AG10803 (cell line): ENCODE measurements around the gene TIGIT.

Experiments
- DNase-seq: peaks from one replicate; pipeline ENCODE4 v3.0.0; 2010; ENCODE audit warnings: low read depth
- H3K4me3 ChIP-seq: 2 replicates; pipeline ENCODE4 v1.5.1; 2011; ENCODE audit warnings: mild to moderate bottlenecking, low read length, control low read depth
- TF ChIP-seq, protein P1 (sequence below): conservative IDR thresholded peaks from 2 replicates; pipeline ENCODE4 v1.5.1; 2011; ENCODE audit warnings: mild to moderate bottlenecking, low read length, control low read depth, inconsistent platforms

TIGIT gene

DNA sequence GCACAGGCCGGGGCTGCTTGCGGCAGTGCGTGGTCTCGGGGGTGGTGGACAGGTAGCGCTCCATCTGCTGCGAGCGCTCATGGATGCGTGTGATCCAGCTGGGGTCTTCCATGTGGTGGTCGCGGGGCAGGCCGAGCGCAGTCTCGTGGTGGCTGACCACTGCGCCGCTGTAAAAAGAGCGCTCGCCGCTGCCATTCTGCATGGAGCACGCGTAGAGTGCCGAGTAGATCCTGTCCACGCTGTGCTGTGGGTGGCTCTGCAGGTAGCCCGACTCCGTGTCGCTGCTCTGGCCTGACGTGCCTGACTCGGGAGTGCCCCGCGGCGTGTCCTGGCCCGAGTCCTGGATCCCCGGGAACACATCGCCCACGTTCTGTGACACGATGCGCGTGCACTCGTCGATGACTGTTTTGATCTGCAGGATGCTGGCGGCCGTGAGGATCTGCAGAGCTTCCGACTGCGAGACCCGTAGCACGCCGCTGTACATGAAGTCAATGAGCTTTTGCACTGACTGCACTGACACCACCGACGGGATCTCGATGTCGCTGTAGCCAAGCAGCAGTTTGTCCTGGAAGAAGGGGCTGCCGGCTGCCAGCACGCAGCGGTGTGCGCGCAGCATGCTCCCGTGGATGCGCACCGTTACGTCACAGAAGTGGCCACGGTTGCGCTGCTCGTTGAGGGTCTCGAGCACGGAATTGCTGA, 57.4 kb downstream of the TIGIT start:
- no peak for DNase-seq
- H3K4me3 ChIP-seq: no peak overlapping the region
- TF ChIP-seq, protein P1, sequence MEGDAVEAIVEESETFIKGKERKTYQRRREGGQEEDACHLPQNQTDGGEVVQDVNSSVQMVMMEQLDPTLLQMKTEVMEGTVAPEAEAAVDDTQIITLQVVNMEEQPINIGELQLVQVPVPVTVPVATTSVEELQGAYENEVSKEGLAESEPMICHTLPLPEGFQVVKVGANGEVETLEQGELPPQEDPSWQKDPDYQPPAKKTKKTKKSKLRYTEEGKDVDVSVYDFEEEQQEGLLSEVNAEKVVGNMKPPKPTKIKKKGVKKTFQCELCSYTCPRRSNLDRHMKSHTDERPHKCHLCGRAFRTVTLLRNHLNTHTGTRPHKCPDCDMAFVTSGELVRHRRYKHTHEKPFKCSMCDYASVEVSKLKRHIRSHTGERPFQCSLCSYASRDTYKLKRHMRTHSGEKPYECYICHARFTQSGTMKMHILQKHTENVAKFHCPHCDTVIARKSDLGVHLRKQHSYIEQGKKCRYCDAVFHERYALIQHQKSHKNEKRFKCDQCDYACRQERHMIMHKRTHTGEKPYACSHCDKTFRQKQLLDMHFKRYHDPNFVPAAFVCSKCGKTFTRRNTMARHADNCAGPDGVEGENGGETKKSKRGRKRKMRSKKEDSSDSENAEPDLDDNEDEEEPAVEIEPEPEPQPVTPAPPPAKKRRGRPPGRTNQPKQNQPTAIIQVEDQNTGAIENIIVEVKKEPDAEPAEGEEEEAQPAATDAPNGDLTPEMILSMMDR: no peak

- H3K4me3 ChIP-seq: no peak overlapping the region
- TF ChIP-seq, protein P1: no peak
- DNase-seq: no peak
Measured at GRCh38 chr3:114351822-114352145, 58.0 kb downstream of the TIGIT start.

DNA sequence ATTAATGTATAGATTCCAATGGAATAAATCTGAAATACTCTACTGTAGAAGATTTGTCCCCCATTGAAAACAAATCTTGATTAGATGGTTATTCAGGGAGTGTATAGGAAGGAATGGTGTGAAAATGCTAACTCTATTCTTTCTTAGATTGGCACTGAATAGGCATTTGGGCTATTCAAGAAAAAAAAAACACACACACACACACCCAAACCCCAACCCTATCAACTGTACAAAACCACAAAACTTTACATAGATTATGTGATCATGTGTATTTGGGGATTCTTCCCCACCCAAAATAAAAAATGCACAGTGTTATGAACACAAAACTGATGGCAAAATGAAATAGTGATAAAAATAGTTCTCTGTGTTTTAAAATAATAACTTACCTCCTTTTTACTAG, 61.8 kb downstream of the TIGIT start:
- DNase-seq: no peak
- no peak overlapping the region for H3K4me3 ChIP-seq
- TF ChIP-seq, protein P1: no peak

GRCh38 chr3:114356066-114356465, 62.2 kb downstream of the TIGIT start:
- no peak overlapping the region for H3K4me3 ChIP-seq
- DNase-seq: no peak
- TF ChIP-seq, protein P1: no peak

DNA sequence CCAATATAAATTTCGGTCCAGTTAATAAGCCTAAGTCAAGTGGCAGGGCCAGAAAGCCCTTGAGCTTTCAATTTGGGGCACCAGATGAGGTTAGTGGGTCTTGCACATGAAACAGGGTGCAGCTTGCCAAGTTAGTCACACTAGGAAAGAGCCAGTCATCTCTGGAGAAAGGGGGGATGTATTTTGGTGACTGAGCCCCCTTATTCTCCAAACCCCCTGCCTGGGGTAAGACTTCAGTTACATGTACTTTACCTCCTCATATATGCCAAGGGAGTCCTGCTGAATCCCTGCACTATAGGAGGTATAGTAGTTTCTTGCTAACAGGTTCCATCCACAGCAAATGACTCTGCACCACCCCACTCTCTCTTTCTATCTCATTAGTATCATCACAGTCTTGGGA, 62.7 kb downstream of the TIGIT start:
- TF ChIP-seq, protein P1: no peak
- H3K4me3 ChIP-seq: no peak overlapping the region
- no peak for DNase-seq
